H1 (cell line): ENCODE results near the gene CTTNBP2.

ENCODE experiments used
- POLR2A ChIP-seq, 2 experiments: IDR thresholded peaks; 1 replicate in 1 of 2; 2 replicates in 1 of 2; pipeline ENCODE4 v1.6.1; 2011; ENCODE audit warnings: low read depth in 2 of 2, low read length in 2 of 2, mild to moderate bottlenecking in 2 of 2; ENCODE audit errors: control extremely low read depth in 1 of 2
- ZNF274 ChIP-seq: IDR thresholded peaks from 2 replicates; pipeline ENCODE4 v1.7.0; 2012; ENCODE audit warnings: low read length, borderline replicate concordance; ENCODE audit errors: extremely low read depth
- TF ChIP-seq, protein P1 (sequence below), 3 experiments: IDR thresholded peaks; 1 replicate in 2 of 3; 2 replicates in 1 of 3; pipeline versions ENCODE4 v1.5.1 to v1.6.1; 2011; ENCODE audit warnings: low read length in 3 of 3, mild to moderate bottlenecking in 3 of 3, inconsistent platforms in 2 of 3, low read depth in 1 of 3, moderate library complexity in 1 of 3; ENCODE audit not compliant: insufficient read depth in 1 of 3; ENCODE audit errors: control extremely low read depth in 1 of 3

GRCh38 chr7:117730390-117730789 lies 142.9 kb downstream of the CTTNBP2 start:
- TF ChIP-seq ZNF274 (no peak), POLR2A (IDR thresholded peaks at IDR 0.05; ENCODE audit: control extremely low read depth in 1 of 2, low read depth in 2 of 2, low read length in 2 of 2) (no peak)
- TF ChIP-seq, protein P1, sequence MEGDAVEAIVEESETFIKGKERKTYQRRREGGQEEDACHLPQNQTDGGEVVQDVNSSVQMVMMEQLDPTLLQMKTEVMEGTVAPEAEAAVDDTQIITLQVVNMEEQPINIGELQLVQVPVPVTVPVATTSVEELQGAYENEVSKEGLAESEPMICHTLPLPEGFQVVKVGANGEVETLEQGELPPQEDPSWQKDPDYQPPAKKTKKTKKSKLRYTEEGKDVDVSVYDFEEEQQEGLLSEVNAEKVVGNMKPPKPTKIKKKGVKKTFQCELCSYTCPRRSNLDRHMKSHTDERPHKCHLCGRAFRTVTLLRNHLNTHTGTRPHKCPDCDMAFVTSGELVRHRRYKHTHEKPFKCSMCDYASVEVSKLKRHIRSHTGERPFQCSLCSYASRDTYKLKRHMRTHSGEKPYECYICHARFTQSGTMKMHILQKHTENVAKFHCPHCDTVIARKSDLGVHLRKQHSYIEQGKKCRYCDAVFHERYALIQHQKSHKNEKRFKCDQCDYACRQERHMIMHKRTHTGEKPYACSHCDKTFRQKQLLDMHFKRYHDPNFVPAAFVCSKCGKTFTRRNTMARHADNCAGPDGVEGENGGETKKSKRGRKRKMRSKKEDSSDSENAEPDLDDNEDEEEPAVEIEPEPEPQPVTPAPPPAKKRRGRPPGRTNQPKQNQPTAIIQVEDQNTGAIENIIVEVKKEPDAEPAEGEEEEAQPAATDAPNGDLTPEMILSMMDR (IDR thresholded peaks at IDR 0.05; ENCODE audit: control extremely low read depth in 1 of 3, insufficient read depth in 1 of 3, low read depth in 1 of 3, low read length in 3 of 3) = no peak
